CD8-positive, alpha-beta memory T cell (primary cell): ENCODE data around the gene BLOC1S4. TPM values are rescaled to one million over a fixed set of nuclear protein-coding genes. Genes with fewer than 3 reads are reported as not detected.

Source experiments
- CTCF ChIA-PET: fragments of 350-600 bp; sonication (Branson Sonifier 250); formaldehyde crosslinking; loops from one replicate; lab custom pipeline; 2021; ENCODE audit warnings: antibody characterized with exemption; lab: Charles Lee
- POLR2A ChIA-PET: fragments of 350-600 bp; sonication (Branson Sonifier 250); formaldehyde crosslinking; loops from one replicate; lab custom pipeline; 2021; ENCODE audit warnings: antibody characterized with exemption; lab: Charles Lee
- DNase-seq, 5 donors: peaks; one replicate each; pipeline versions ENCODE4 v3.0.0 to v3.0.0-alpha.2; 2020 to 2022; ENCODE audit warnings: mixed read lengths in 1 of 5
- H3K27ac ChIP-seq: one replicate; pipeline ENCODE4 v1.7.0; 2013; ENCODE audit warnings: low read depth, mild to moderate bottlenecking, low read length, moderate library complexity
- H3K27me3 ChIP-seq: 2 replicates; pipeline ENCODE4 v1.7.0; 2013; ENCODE audit warnings: low read length, mild to moderate bottlenecking; ENCODE audit not compliant: insufficient read depth, poor library complexity, severe bottlenecking
- H3K36me3 ChIP-seq: 2 replicates; pipeline ENCODE4 v1.7.0; 2013; ENCODE audit warnings: mild to moderate bottlenecking, low read length, moderate library complexity; ENCODE audit not compliant: insufficient read depth
- H3K4me1 ChIP-seq: 2 replicates; pipeline ENCODE4 v1.7.0; 2013; ENCODE audit warnings: mild to moderate bottlenecking, low read length, moderate library complexity; ENCODE audit not compliant: insufficient read depth
- H3K4me3 ChIP-seq: 2 replicates; pipeline ENCODE4 v1.7.0; 2013; ENCODE audit warnings: mild to moderate bottlenecking, low read length
- H3K9me3 ChIP-seq: 2 replicates; pipeline ENCODE4 v1.7.0; 2013; ENCODE audit warnings: mild to moderate bottlenecking, low read length
- H3K27ac Mint-ChIP-seq, 8 donors: one replicate each; pipeline ENCODE4 v1.8.0; 2020 to 2021; ENCODE audit warnings: mixed read lengths in 8 of 8, mild to moderate bottlenecking in 6 of 8, inconsistent platforms in 3 of 8, moderate library complexity in 3 of 8
- H3K27me3 Mint-ChIP-seq, 2 donors: one replicate each; pipeline ENCODE4 v1.8.0; 2020 to 2021; ENCODE audit warnings: mixed read lengths in 2 of 2, mild to moderate bottlenecking in 1 of 2, moderate library complexity in 1 of 2
- H3K36me3 Mint-ChIP-seq, 3 donors: one replicate each; pipeline ENCODE4 v1.8.0; 2020 to 2021; ENCODE audit warnings: mixed read lengths in 3 of 3, inconsistent platforms in 1 of 3, mild to moderate bottlenecking in 1 of 3
- H3K4me1 Mint-ChIP-seq, 3 donors: one replicate each; pipeline ENCODE4 v1.8.0; 2020 to 2021; ENCODE audit warnings: mixed read lengths in 3 of 3, inconsistent platforms in 1 of 3, mild to moderate bottlenecking in 1 of 3
- H3K4me3 Mint-ChIP-seq, 7 donors: one replicate each; pipeline ENCODE4 v1.8.0; 2020 to 2021; ENCODE audit warnings: mixed read lengths in 7 of 7, mild to moderate bottlenecking in 6 of 7, moderate library complexity in 4 of 7, inconsistent platforms in 2 of 7
- H3K9me3 Mint-ChIP-seq, 5 donors: one replicate each; pipeline ENCODE4 v1.8.0; 2020 to 2022; ENCODE audit warnings: mixed read lengths in 5 of 5, mild to moderate bottlenecking in 3 of 5, moderate library complexity in 2 of 5, inconsistent platforms in 1 of 5
- polyA plus RNA-seq: library from polyadenylated mRNA; unstranded; fragments of 300-500 nt; fragmentation: Illumina TruSeq; gene quantifications from one replicate; pipeline ENCODE4 v1.2.3, GENCODE V29; 2021
- total RNA-seq, 2 experiments: library from RNA; stranded (reverse); gene quantifications; one replicate each; pipeline ENCODE4 v1.2.3, GENCODE V29; 2021

The BLOC1S4 gene
- total and polyA plus RNA-seq, 3 experiments from 2014 or later, result 21.5 to 96.7 (median 22.9) TPM

- Mint-ChIP-seq H3K4me1 (peaks cover 43 to 70% (median 64%) of the 10 kb centered on the region in 3 donors), H3K36me3 (peaks cover 0 to 22% (median 13%) of the 10 kb centered on the region in 3 donors), H3K27me3 (no peaks in the 10 kb centered on the region), H3K9me3 (peaks cover 0 to 3% (median 0%) of the 10 kb centered on the region in 5 donors), H3K4me3 (peak overlapping the region in 1 of 7 donors; percentile 43), H3K27ac (peak overlapping the region in 4 of 8 donors; percentile 52 to 69 (median 54))
- Histone ChIP-seq H3K36me3 (no peaks in the 10 kb centered on the region), H3K4me1 (peaks cover 24% of the 10 kb centered on the region), H3K27ac (no peak overlapping the region), H3K27me3 (no peaks in the 10 kb centered on the region), H3K9me3 (no peaks in the 10 kb centered on the region), H3K4me3 (no peak overlapping the region)
- POLR2A ChIA-PET, result interaction anchor here (2.7 kb wide), 1 partner anchor 10 kb away, joined by 14 read pairs; a partner anchor contains a TSS
- no peak for DNase-seq
- CTCF ChIA-PET, result interaction anchor here (0.6 to 3.1 kb wide), 6 partner anchors 9 to 189 kb away, joined by 3 to 13 read pairs (median 8); partner anchors contain the start of gene MRFAP1L1
Observed at GRCh38 chr4:6684656-6685055, 31.3 kb upstream of the BLOC1S4 start.

GRCh38 chr4:6686104-6686787, 29.7 kb upstream of the BLOC1S4 start:
- no peak overlapping the region for H3K4me3 ChIP-seq
- no peak for DNase-seq
- no peaks in the 10 kb centered on the region for H3K9me3 ChIP-seq
- Mint-ChIP-seq H3K27me3 (no peaks in the 10 kb centered on the region), H3K9me3 (no peaks in the 10 kb centered on the region), H3K4me1 (peaks cover 56 to 73% (median 70%) of the 10 kb centered on the region in 3 donors), H3K4me3 (peak overlapping the region in 2 of 7 donors; percentile 41 to 42), H3K36me3 (peaks cover 0 to 16% (median 2%) of the 10 kb centered on the region in 3 donors), H3K27ac (peak overlapping the region; percentile 58 to 99 (median 89))
- no peak overlapping the region for H3K27ac ChIP-seq
- no peaks in the 10 kb centered on the region for H3K36me3 ChIP-seq
- H3K27me3 ChIP-seq, result no peaks in the 10 kb centered on the region
- H3K4me1 ChIP-seq, result peaks cover 40% of the 10 kb centered on the region
- CTCF ChIA-PET, result interaction anchor here (0.8 to 5.5 kb wide), 2 partner anchors 11 to 31 kb away, joined by 4 to 108 read pairs; a partner anchor contains a TSS
- POLR2A ChIA-PET, result interaction anchor here (1.1 kb wide), 1 partner anchor 45 kb away, joined by 6 read pairs; the partner anchor contains the start of gene MRFAP1

- no peaks in the 10 kb centered on the region for H3K9me3 ChIP-seq
- peaks cover 62 to 77% (median 75%) of the 10 kb centered on the region in 3 donors for H3K4me1 Mint-ChIP-seq
- peak overlapping the region; percentile 57 for H3K4me3 ChIP-seq
- H3K27ac ChIP-seq, result peak overlapping the region; percentile 72
- no peaks in the 10 kb centered on the region for H3K36me3 ChIP-seq
- no peaks in the 10 kb centered on the region for H3K9me3 Mint-ChIP-seq
- no peaks in the 10 kb centered on the region for H3K27me3 Mint-ChIP-seq
- peaks cover 58% of the 10 kb centered on the region for H3K4me1 ChIP-seq
- H3K36me3 Mint-ChIP-seq, result peaks cover 0 to 14% (median 0%) of the 10 kb centered on the region in 3 donors
- peak overlapping the region; percentile 91 to 99 (median 97) for H3K4me3 Mint-ChIP-seq
- H3K27me3 ChIP-seq, result no peaks in the 10 kb centered on the region
- no peak for DNase-seq
- ChIA-PET POLR2A (interaction anchor here (1.7 to 3.5 kb wide), 3 partner anchors 13 to 20 kb away, joined by 9 to 77 read pairs (median 41); partner anchors contain the start of gene MRFAP1L1), CTCF (interaction anchor here (1.0 to 5.5 kb wide), 6 partner anchors 13 to 32 kb away, joined by 3 to 108 read pairs (median 14); partner anchors contain the start of gene MRFAP1L1)
- H3K27ac Mint-ChIP-seq, result peak overlapping the region; percentile 93 to 100 (median 99)
Observed at GRCh38 chr4:6687947-6688878, 27.8 kb upstream of the BLOC1S4 start.

- H3K4me3 Mint-ChIP-seq, result peak overlapping the region; percentile 91 to 99 (median 97)
- H3K27me3 Mint-ChIP-seq, result no peaks in the 10 kb centered on the region
- CTCF ChIA-PET, result interaction anchor here (0.7 to 5.5 kb wide), 9 partner anchors 10 to 220 kb away, joined by 3 to 108 read pairs (median 8); partner anchors contain the start of genes MRFAP1 and MRFAP1L1
- H3K36me3 ChIP-seq, result no peaks in the 10 kb centered on the region
- H3K9me3 Mint-ChIP-seq, result no peaks in the 10 kb centered on the region
- H3K4me3 ChIP-seq, result peak overlapping the region; percentile 57
- no peaks in the 10 kb centered on the region for H3K27me3 ChIP-seq
- peak; percentile 62 to 90 (median 71) for DNase-seq
- peak overlapping the region; percentile 72 for H3K27ac ChIP-seq
- H3K36me3 Mint-ChIP-seq, result peaks cover 0 to 14% (median 0%) of the 10 kb centered on the region in 3 donors
- peaks cover 65% of the 10 kb centered on the region for H3K4me1 ChIP-seq
- H3K27ac Mint-ChIP-seq, result peak overlapping the region; percentile 93 to 100 (median 99)
- no peaks in the 10 kb centered on the region for H3K9me3 ChIP-seq
- POLR2A ChIA-PET, result interaction anchor here (0.7 to 3.5 kb wide), 4 partner anchors 14 to 354 kb away, joined by 7 to 77 read pairs (median 24); partner anchors contain the start of genes MRFAP1L1 and TADA2B
- H3K4me1 Mint-ChIP-seq, result peaks cover 69 to 84% (median 82%) of the 10 kb centered on the region in 3 donors
Observed at GRCh38 chr4:6688879-6689505, 27.0 kb upstream of the BLOC1S4 start.

- H3K27ac ChIP-seq, result peak overlapping the region; percentile 72
- peak overlapping the region; percentile 57 for H3K4me3 ChIP-seq
- Mint-ChIP-seq H3K36me3 (peaks cover 0 to 14% (median 0%) of the 10 kb centered on the region in 3 donors), H3K9me3 (no peaks in the 10 kb centered on the region), H3K4me3 (peak overlapping the region; percentile 91 to 99 (median 97)), H3K27ac (peak overlapping the region; percentile 93 to 100 (median 99)), H3K27me3 (no peaks in the 10 kb centered on the region), H3K4me1 (peaks cover 75 to 88% (median 87%) of the 10 kb centered on the region in 3 donors)
- no peaks in the 10 kb centered on the region for H3K27me3 ChIP-seq
- H3K9me3 ChIP-seq, result no peaks in the 10 kb centered on the region
- POLR2A ChIA-PET, result interaction anchor here (0.7 to 3.5 kb wide), 9 partner anchors 9 to 354 kb away, joined by 4 to 77 read pairs (median 15); partner anchors contain the start of genes BLOC1S4, KIAA0232, MRFAP1 and MRFAP1L1
- no peaks in the 10 kb centered on the region for H3K36me3 ChIP-seq
- CTCF ChIA-PET, result interaction anchor here (0.7 to 5.5 kb wide), 13 partner anchors 11 to 379 kb away, joined by 3 to 108 read pairs (median 6); partner anchors contain the start of genes BLOC1S4, GRPEL1, MRFAP1 and MRFAP1L1
- DNase-seq, result no peak
- H3K4me1 ChIP-seq, result peaks cover 71% of the 10 kb centered on the region
Observed at GRCh38 chr4:6689506-6689960, 26.4 kb upstream of the BLOC1S4 start.

- peaks cover 0 to 10% (median 0%) of the 10 kb centered on the region in 3 donors for H3K36me3 Mint-ChIP-seq
- H3K27me3 Mint-ChIP-seq, result no peaks in the 10 kb centered on the region
- no peak overlapping the region for H3K4me3 ChIP-seq
- peak overlapping the region; percentile 87 to 98 (median 90) for H3K27ac Mint-ChIP-seq
- CTCF ChIA-PET, result interaction anchor here (0.7 to 29.4 kb wide), 3 partner anchors 9 to 29 kb away, joined by 3 to 369 read pairs (median 39); a partner anchor contains a TSS
- no peaks in the 10 kb centered on the region for H3K9me3 Mint-ChIP-seq
- peak overlapping the region in 4 of 7 donors; percentile 3 to 84 (median 58) for H3K4me3 Mint-ChIP-seq
- POLR2A ChIA-PET, result no interaction called here
- peaks cover 88 to 95% (median 92%) of the 10 kb centered on the region in 3 donors for H3K4me1 Mint-ChIP-seq
- H3K27ac ChIP-seq, result peak overlapping the region; percentile 27
- H3K4me1 ChIP-seq, result peaks cover 96% of the 10 kb centered on the region
- H3K9me3 ChIP-seq, result no peaks in the 10 kb centered on the region
- no peaks in the 10 kb centered on the region for H3K27me3 ChIP-seq
- DNase-seq, result no peak
- H3K36me3 ChIP-seq, result no peaks in the 10 kb centered on the region
Observed at GRCh38 chr4:6692379-6692778, 23.6 kb upstream of the BLOC1S4 start.
